GM23248 (cell line): Measurements from ENCODE around the gene KCNIP3.

Source experiments
- EZH2 ChIP-seq: fragments of 200-600 bp; sonication (generic); IDR thresholded peaks from 2 replicates; pipeline ENCODE4 v1.6.1; 2018; ENCODE audit warnings: antibody characterized with exemption, mild to moderate bottlenecking; ENCODE audit not compliant: insufficient read depth, poor library complexity, severe bottlenecking
- EZH2phosphoT487 ChIP-seq: fragments of 200-600 bp; sonication (generic); IDR thresholded peaks from 2 replicates; pipeline ENCODE4 v1.6.1; 2018; ENCODE audit warnings: antibody characterized with exemption, moderate library complexity, mild to moderate bottlenecking, low read depth; ENCODE audit not compliant: insufficient read depth

GRCh38 chr2:95284886-95285541 lies 12.1 kb upstream of the KCNIP3 start:
- TF ChIP-seq EZH2 (no peak), EZH2phosphoT487 (no peak)
